Suprapubic skin (tissue), 4 donors: Measurements from ENCODE around the gene COL3A1. TPM values are rescaled to one million over a fixed set of nuclear protein-coding genes. Genes with fewer than 3 reads are reported as not detected.

Experiments used
- DNase-seq, 2 donors: peaks; one replicate each; pipeline ENCODE4 v3.0.0-alpha.2; 2019; ENCODE audit warnings: low spot score in 2 of 2
- H3K27ac ChIP-seq: fragments of 200-600 bp; sonication (generic); one replicate; pipeline ENCODE4 v1.5.1; 2019
- H3K27me3 ChIP-seq: fragments of 200-600 bp; sonication (generic); one replicate; pipeline ENCODE4 v1.5.1; 2019
- H3K36me3 ChIP-seq: fragments of 200-600 bp; sonication (generic); one replicate; pipeline ENCODE4 v1.5.1; 2019
- H3K4me1 ChIP-seq: fragments of 200-600 bp; sonication (generic); one replicate; pipeline ENCODE4 v1.5.1; 2019
- H3K4me3 ChIP-seq: fragments of 200-600 bp; sonication (generic); one replicate; pipeline ENCODE4 v1.5.1; 2019; ENCODE audit warnings: mild to moderate bottlenecking
- H3K9me3 ChIP-seq: fragments of 200-600 bp; sonication (generic); one replicate; pipeline ENCODE4 v1.5.1; 2019
- CTCF ChIP-seq, 2 donors: fragments of 200-600 bp in 1 of 2; fragments of 450-650 bp in 1 of 2; sonication (generic) in 1 of 2; IDR thresholded peaks; one replicate each; pipeline ENCODE4 v1.5.1; 2016 to 2019; ENCODE audit warnings: antibody characterized with exemption in 2 of 2, mild to moderate bottlenecking in 1 of 2, moderate library complexity in 1 of 2
- EP300 ChIP-seq: sonication (generic); formaldehyde crosslinking; IDR thresholded peaks from one replicate; pipeline ENCODE4 v1.6.1; 2017; ENCODE audit warnings: antibody characterized with exemption
- POLR2A ChIP-seq, 2 donors: fragments of 450-650 bp; IDR thresholded peaks; one replicate each; pipeline ENCODE4 v1.6.1; 2017; ENCODE audit warnings: antibody characterized with exemption in 2 of 2, mild to moderate bottlenecking in 2 of 2, moderate library complexity in 2 of 2
- POLR2AphosphoS5 ChIP-seq, 3 donors: sonication (generic); formaldehyde crosslinking; IDR thresholded peaks; one replicate each; pipeline ENCODE4 v1.6.1; 2017; ENCODE audit warnings: antibody characterized with exemption in 3 of 3
- WGBS: methylation state at CpG from one replicate; pipeline ENCODE4 v1.1.5; 2018; 5-methylcytosine and 5-hydroxymethylcytosine counted together
- total RNA-seq, 4 donors: library from RNA; depleted of rRNA; stranded (reverse); fragments of >200 nt; gene quantifications; one replicate each; pipeline ENCODE4 v1.1.0, GENCODE V29; 2016

Gene COL3A1
- total RNA-seq, 4 donors from 2014 or later = 19.2 to 73.2 (median 54.9) TPM

GRCh38 chr2:189014449-189015138 is 40.4 kb downstream of the COL3A1 start:
- WGBS = 43% methylated on average over 2 of the region's 2 CpGs
- no peaks in the 10 kb centered on the region for H3K4me1 ChIP-seq
- DNase-seq = no peak

GRCh38 chr2:189015359-189015758 is 41.2 kb downstream of the COL3A1 start:
- TF ChIP-seq CTCF (IDR thresholded peaks at IDR 0.05) = no peak
- WGBS = 55% methylated on average over 1 of the region's 1 CpG
- Histone ChIP-seq H3K36me3 (peaks cover 6% of the 10 kb centered on the region), H3K4me3 (no peak overlapping the region), H3K9me3 (no peaks in the 10 kb centered on the region), H3K27ac (no peak overlapping the region), H3K27me3 (no peaks in the 10 kb centered on the region), H3K4me1 (no peaks in the 10 kb centered on the region)
- DNase-seq = no peak

More at GRCh38 chr2:189014449-189015138, 40.4 kb downstream of the COL3A1 start:
- Histone ChIP-seq H3K36me3 (peaks cover 11% of the 10 kb centered on the region), H3K27me3 (no peaks in the 10 kb centered on the region), H3K4me3 (no peak overlapping the region), H3K9me3 (no peaks in the 10 kb centered on the region), H3K27ac (no peak overlapping the region)
- no peak for TF ChIP-seq EP300
- TF ChIP-seq POLR2A (IDR thresholded peaks at IDR 0.05) = no peak
- no peak for TF ChIP-seq CTCF (IDR thresholded peaks at IDR 0.05)

GRCh38 chr2:189016311-189016861 is 42.2 kb downstream of the COL3A1 start:
- no peaks in the 10 kb centered on the region for H3K36me3 ChIP-seq
- no peak for TF ChIP-seq POLR2A (IDR thresholded peaks at IDR 0.05)
- TF ChIP-seq CTCF (IDR thresholded peaks at IDR 0.05) = no peak
- no peaks in the 10 kb centered on the region for H3K4me1 ChIP-seq
- no peak for DNase-seq
- no peak overlapping the region for H3K27ac ChIP-seq
- H3K9me3 ChIP-seq = no peaks in the 10 kb centered on the region
- H3K4me3 ChIP-seq = no peak overlapping the region
- H3K27me3 ChIP-seq = no peaks in the 10 kb centered on the region

GRCh38 chr2:189018631-189019030 is 44.5 kb downstream of the COL3A1 start:
- Histone ChIP-seq H3K9me3 (no peaks in the 10 kb centered on the region), H3K27ac (no peak overlapping the region), H3K27me3 (no peaks in the 10 kb centered on the region), H3K36me3 (no peaks in the 10 kb centered on the region), H3K4me1 (no peaks in the 10 kb centered on the region), H3K4me3 (no peak overlapping the region)
- no peak for DNase-seq
- TF ChIP-seq POLR2A (IDR thresholded peaks at IDR 0.05) (no peak), CTCF (IDR thresholded peaks at IDR 0.05) (no peak), EP300 (no peak), POLR2AphosphoS5 (IDR thresholded peaks at IDR 0.05) (no peak)

GRCh38 chr2:189020179-189020578 is 46.0 kb downstream of the COL3A1 start:
- WGBS = 67% methylated on average over 1 of the region's 1 CpG

More at GRCh38 chr2:189020179-189020578, 46.0 kb downstream of the COL3A1 start:
- Histone ChIP-seq H3K27me3 (no peaks in the 10 kb centered on the region), H3K9me3 (no peaks in the 10 kb centered on the region), H3K4me1 (peaks cover 2% of the 10 kb centered on the region), H3K27ac (no peak overlapping the region), H3K4me3 (no peak overlapping the region), H3K36me3 (no peaks in the 10 kb centered on the region)
- TF ChIP-seq CTCF (IDR thresholded peaks at IDR 0.05) = no peak
- TF ChIP-seq POLR2A (IDR thresholded peaks at IDR 0.05) = no peak
- TF ChIP-seq EP300 = no peak
- TF ChIP-seq POLR2AphosphoS5 (IDR thresholded peaks at IDR 0.05) = no peak
- DNase-seq = no peak
